DOHH2 (cell line): Measurements from ENCODE around the gene ZNF653.
A peak's percentile ranks its signal among the peaks of the same experiment; 100 is the strongest.

Experiments
- CTCF ChIP-seq: fragments of 200-600 bp; sonication (generic); IDR thresholded peaks from one replicate; pipeline ENCODE4 v1.5.1; 2014; ENCODE audit warnings: antibody characterized with exemption, mild to moderate bottlenecking, low read depth, low read length; ENCODE audit not compliant: poor library complexity, severe bottlenecking
- EZH2phosphoT487 ChIP-seq: fragments of 200-600 bp; sonication (generic); IDR thresholded peaks from 2 replicates; pipeline ENCODE4 v1.6.1; 2017; ENCODE audit warnings: borderline replicate concordance, mild to moderate bottlenecking, antibody characterized with exemption, low read length, moderate library complexity, mixed read lengths

- peak; percentile 79 for TF ChIP-seq CTCF
- no peak for TF ChIP-seq EZH2phosphoT487
Measured at GRCh38 chr19:11453468-11454341, 51.9 kb downstream of the ZNF653 start.
